HG02571 (cell line): ENCODE data around the gene NRXN3.

ENCODE experiments used
- ATAC-seq: cut with Tn5 transposase; IDR thresholded peaks from one replicate; pipeline ENCODE4 v1.9.1; 2021; ENCODE audit warnings: mild to moderate bottlenecking, moderate library complexity; ENCODE audit not compliant: unreplicated experiment

NRXN3 gene

GRCh38 chr14:79376557-79376956 lies 1206.4 kb downstream of the NRXN3 start:
- ATAC-seq: no peak

GRCh38 chr14:79378020-79378419 lies 1207.8 kb downstream of the NRXN3 start:
- no peak for ATAC-seq

- no peak for ATAC-seq
These were observed 1209.1 kb downstream of the NRXN3 start for GRCh38 chr14:79379266-79379665.

GRCh38 chr14:79383031-79383430 lies 1212.9 kb downstream of the NRXN3 start:
- no peak for ATAC-seq

- ATAC-seq: no peak
These were observed 1213.3 kb downstream of the NRXN3 start for GRCh38 chr14:79383475-79383874.

GRCh38 chr14:79395061-79395460 lies 1224.9 kb downstream of the NRXN3 start:
- no peak for ATAC-seq

GRCh38 chr14:79404874-79405511 lies 1234.8 kb downstream of the NRXN3 start:
- ATAC-seq: no peak

- ATAC-seq: no peak
These were observed 1235.3 kb downstream of the NRXN3 start for GRCh38 chr14:79405512-79405910.

- no peak for ATAC-seq
These were observed 1237.4 kb downstream of the NRXN3 start for GRCh38 chr14:79407572-79407971.

- no peak for ATAC-seq
These were observed 1238.5 kb downstream of the NRXN3 start for GRCh38 chr14:79408696-79409095.

- ATAC-seq: no peak
These were observed 1241.4 kb downstream of the NRXN3 start for GRCh38 chr14:79411403-79412174.

GRCh38 chr14:79412822-79413221 lies 1242.6 kb downstream of the NRXN3 start:
- no peak for ATAC-seq

GRCh38 chr14:79413734-79414428 lies 1243.7 kb downstream of the NRXN3 start:
- no peak for ATAC-seq

- ATAC-seq: no peak
These were observed 1245.6 kb downstream of the NRXN3 start for GRCh38 chr14:79415726-79416125.

GRCh38 chr14:79417961-79418360 lies 1247.8 kb downstream of the NRXN3 start:
- no peak for ATAC-seq

GRCh38 chr14:79418649-79419415 lies 1248.7 kb downstream of the NRXN3 start:
- no peak for ATAC-seq

GRCh38 chr14:79419571-79420327 lies 1249.6 kb downstream of the NRXN3 start:
- ATAC-seq: no peak

- no peak for ATAC-seq
These were observed 1250.6 kb downstream of the NRXN3 start for GRCh38 chr14:79420725-79421124.

- no peak for ATAC-seq
These were observed 1251.6 kb downstream of the NRXN3 start for GRCh38 chr14:79421811-79422210.

GRCh38 chr14:79424462-79424861 lies 1254.3 kb downstream of the NRXN3 start:
- ATAC-seq: no peak
